HCT116 (cell line): ENCODE measurements around the gene TBC1D2.

ENCODE experiments used
- CTCF ChIP-seq, 3 experiments: fragments of 200-600 bp in 1 of 3; sonication (generic) in 1 of 3; IDR thresholded peaks in 2 of 3; conservative IDR thresholded peaks in 1 of 3; 2 replicates each; pipeline ENCODE4 v1.5.1; 2012 to 2017; ENCODE audit warnings: low read depth in 2 of 3, low read length in 2 of 3, antibody characterized with exemption in 1 of 3, borderline replicate concordance in 1 of 3, control low read depth in 1 of 3, mild to moderate bottlenecking in 1 of 3, mixed read lengths in 1 of 3, mixed run types in 1 of 3, moderate library complexity in 1 of 3; ENCODE audit not compliant: insufficient read depth in 1 of 3
- JUND ChIP-seq: IDR thresholded peaks from 2 replicates; pipeline ENCODE4 v1.6.1; 2012
- POLR2AphosphoS5 ChIP-seq: IDR thresholded peaks from 2 replicates; pipeline ENCODE4 v1.6.1; 2011; ENCODE audit warnings: mild to moderate bottlenecking, low read depth, low read length, moderate library complexity

GRCh38 chr9:98193336-98193944 lies 62.0 kb downstream of the TBC1D2 start:
- no peak for TF ChIP-seq JUND
- TF ChIP-seq CTCF (IDR thresholded peaks at IDR 0.05 in 2 of 3, conservative IDR thresholded peaks at IDR 0.05 in 1 of 3; ENCODE audit: borderline replicate concordance in 1 of 3, insufficient read depth in 1 of 3, low read depth in 2 of 3, low read length in 2 of 3), result no peak; a peak in 1 of 6 replicates
- no peak for TF ChIP-seq POLR2AphosphoS5
